OCI-LY7 (cell line): ENCODE measurements around the gene EGFL8. TPM values are rescaled to one million over a fixed set of nuclear protein-coding genes. Genes with fewer than 3 reads are reported as not detected.
"Not testable (repeated sequence)": the region's sequence is repeated elsewhere in the genome, so short reads cannot be mapped to it uniquely, and the experiment has no call there.

Experiments used
- BruUV-seq: library from RNA; stranded (reverse); fragments of 400-500 nt; replicated peaks from 2 replicates; lab custom pipeline; 2021; lab: Mats Ljungman, UMichigan
- CTCF ChIA-PET: fragments of 300-600 bp; sonication (Branson Sonifier 250); formaldehyde crosslinking; loops from one replicate; lab custom pipeline; 2022; ENCODE audit warnings: antibody characterized with exemption; ENCODE audit not compliant: unreplicated experiment; lab: Charles Lee
- POLR2A ChIA-PET: fragments of 300-600 bp; sonication (Branson Sonifier 250); formaldehyde crosslinking; loops from one replicate; lab custom pipeline; 2022; ENCODE audit warnings: antibody characterized with exemption; lab: Charles Lee
- DNase-seq: peaks from one replicate; pipeline ENCODE4 v3.0.0-alpha.2; 2015; ENCODE audit warnings: low spot score
- H2AFZ ChIP-seq: fragments of 200-600 bp; sonication (generic), shearing (Covaris generic); 2 replicates; pipeline ENCODE4 v1.6.1; 2014; ENCODE audit warnings: mild to moderate bottlenecking, antibody characterized with exemption, low read length, moderate library complexity
- H3K27ac ChIP-seq: fragments of 200-600 bp; sonication (generic); 2 replicates; pipeline ENCODE4 v1.5.1; 2014; ENCODE audit warnings: mixed run types, low read depth, mild to moderate bottlenecking, moderate library complexity, low read length, inconsistent platforms; ENCODE audit not compliant: poor library complexity, severe bottlenecking
- H3K36me3 ChIP-seq: fragments of 200-600 bp; sonication (generic); 2 replicates; pipeline ENCODE4 v1.6.1; 2014; ENCODE audit warnings: mild to moderate bottlenecking, antibody characterized with exemption, low read length, moderate library complexity, mixed read lengths; ENCODE audit not compliant: insufficient read depth
- H3K4me1 ChIP-seq: fragments of 200-600 bp; sonication (generic); 2 replicates; pipeline ENCODE4 v1.5.1; 2014; ENCODE audit warnings: mild to moderate bottlenecking, low read length; ENCODE audit not compliant: insufficient read depth, poor library complexity, severe bottlenecking
- H3K4me2 ChIP-seq: fragments of 200-600 bp; sonication (generic); 2 replicates; pipeline ENCODE4 v1.6.1; 2014; ENCODE audit warnings: mild to moderate bottlenecking, low read length
- H3K4me3 ChIP-seq: fragments of 200-600 bp; sonication (generic); 2 replicates; pipeline ENCODE4 v1.5.1; 2014; ENCODE audit warnings: mild to moderate bottlenecking, low read depth, low read length; ENCODE audit not compliant: poor library complexity, severe bottlenecking
- H3K79me2 ChIP-seq: fragments of 200-600 bp; sonication (generic); 2 replicates; pipeline ENCODE4 v1.6.1; 2016; ENCODE audit warnings: low read depth, mild to moderate bottlenecking, low read length, moderate library complexity, mixed read lengths; ENCODE audit not compliant: insufficient read depth
- H3K9me2 ChIP-seq: fragments of 200-600 bp; sonication (generic); 2 replicates; pipeline ENCODE4 v1.6.1; 2016; ENCODE audit warnings: mild to moderate bottlenecking, low read length, mixed read lengths; ENCODE audit not compliant: insufficient read depth
- H3K9me3 ChIP-seq: fragments of 200-600 bp; sonication (generic); 2 replicates; pipeline ENCODE4 v1.6.1; 2014; ENCODE audit warnings: mild to moderate bottlenecking, mixed run types, low read length, mixed read lengths
- H4K20me1 ChIP-seq: fragments of 200-600 bp; sonication (generic); 2 replicates; pipeline ENCODE4 v1.6.1; 2014; ENCODE audit warnings: mild to moderate bottlenecking, antibody characterized with exemption, low read length, moderate library complexity, mixed read lengths; ENCODE audit not compliant: insufficient read depth
- CTCF ChIP-seq: fragments of 200-600 bp; sonication (generic); conservative IDR thresholded peaks from 2 replicates; pipeline ENCODE4 v1.5.1; 2014; ENCODE audit warnings: mild to moderate bottlenecking, antibody characterized with exemption, low read length, moderate library complexity, mixed read lengths
- EZH2phosphoT487 ChIP-seq: fragments of 200-600 bp; sonication (generic); IDR thresholded peaks from 2 replicates; pipeline ENCODE4 v1.6.1; 2018; ENCODE audit warnings: low read depth, borderline replicate concordance, mild to moderate bottlenecking, mixed run types, antibody characterized with exemption, low read length, moderate library complexity, mixed read lengths
- intact Hi-C: fragments of 100-400 bp; cut with micrococcal nuclease; formaldehyde crosslinking; loops from one replicate; pipeline ENCODE4 v1.10.0; 2022; ENCODE audit not compliant: unreplicated experiment
- total RNA-seq, 2 experiments: library from RNA; depleted of rRNA in 1 of 2; stranded (reverse); fragments of >200 nt in 1 of 2; shearing (Covaris generic) in 1 of 2; gene quantifications; 2 replicates each; pipeline ENCODE4 v1.2.3, GENCODE V29; 2014 to 2022

Gene EGFL8
- total RNA-seq, 2 experiments from 2014 or later: 7.4 to 21.6 TPM

- no peaks in the 10 kb centered on the region for H3K9me2 ChIP-seq
- no peaks in the 10 kb centered on the region for H4K20me1 ChIP-seq
- no peak overlapping the region for H3K27ac ChIP-seq
- peaks cover 62% of the 10 kb centered on the region for H3K36me3 ChIP-seq
- POLR2A ChIA-PET: no interaction called here
- H3K9me3 ChIP-seq: no peaks in the 10 kb centered on the region
- BruUV-seq: no TSS peak
- H3K4me3 ChIP-seq: no peak overlapping the region
- H3K4me2 ChIP-seq: no peak overlapping the region
- peaks cover 38% of the 10 kb centered on the region for H3K4me1 ChIP-seq
- CTCF ChIA-PET: no interaction called here
- DNase-seq: no peak
- no peak overlapping the region for H2AFZ ChIP-seq
- H3K79me2 ChIP-seq: no peaks in the 10 kb centered on the region; the same call in 1 of the 2 replicates
- TF ChIP-seq CTCF: no peak
- TF ChIP-seq EZH2phosphoT487: no peak
- intact Hi-C loops: no loop called here
Observed at GRCh38 chr6:32183483-32184083, 19.2 kb downstream of the EGFL8 start.

GRCh38 chr6:32184084-32184640, 19.8 kb downstream of the EGFL8 start, which contains the start of gene AGER:
TSS of gene AGER (minus strand) at chr6:32184253. CDS start at chr6:32184222, 31 bp downstream.
- TF ChIP-seq EZH2phosphoT487 (no peak), CTCF (no peak)
- Histone ChIP-seq H3K36me3 (peaks cover 64% of the 10 kb centered on the region), H3K9me2 (no peaks in the 10 kb centered on the region), H3K4me3 (no peak within 1 kb of the TSS), H3K9me3 (no peaks in the 10 kb centered on the region), H2AFZ (no peak within 1 kb of the TSS), H3K79me2 (peaks cover 6% of the 10 kb centered on the region; the same call in 1 of the 2 replicates), H3K4me1 (peaks cover 40% of the 10 kb centered on the region), H3K4me2 (no peak within 1 kb of the TSS), H3K27ac (no peak within 1 kb of the TSS), H4K20me1 (no peaks in the 10 kb centered on the region)
- ChIA-PET POLR2A (no interaction called here), CTCF (no interaction called here)
- intact Hi-C loops: no loop called here
- no TSS peak for BruUV-seq
- no peak for DNase-seq

GRCh38 chr6:32185681-32186131, 21.3 kb downstream of the EGFL8 start:
- POLR2A ChIA-PET, H3K27ac ChIP-seq, H4K20me1 ChIP-seq, BruUV-seq, H3K9me3 ChIP-seq, DNase-seq, H2AFZ ChIP-seq, H3K4me3 ChIP-seq, H3K9me2 ChIP-seq, intact Hi-C loops, H3K4me2 ChIP-seq: not testable (repeated sequence)
- H3K79me2 ChIP-seq: peaks cover 12% of the 10 kb centered on the region; the same call in 1 of the 2 replicates
- CTCF ChIA-PET: interaction anchor here (0.7 kb wide), 1 partner anchor 287 kb away, joined by 6 read pairs; no protein-coding TSS in a partner anchor
- peaks cover 62% of the 10 kb centered on the region for H3K36me3 ChIP-seq
- H3K4me1 ChIP-seq: peaks cover 36% of the 10 kb centered on the region

GRCh38 chr6:32186151-32186840, 21.9 kb downstream of the EGFL8 start:
- peaks cover 56% of the 10 kb centered on the region for H3K36me3 ChIP-seq
- H3K79me2 ChIP-seq: peaks cover 17% of the 10 kb centered on the region; the same call in 1 of the 2 replicates
- H3K9me3 ChIP-seq, H3K4me3 ChIP-seq, CTCF ChIA-PET, POLR2A ChIA-PET, H3K9me2 ChIP-seq, H3K27ac ChIP-seq, DNase-seq, H2AFZ ChIP-seq, intact Hi-C loops, H4K20me1 ChIP-seq, BruUV-seq: not testable (repeated sequence)
- H3K4me1 ChIP-seq: peaks cover 42% of the 10 kb centered on the region
- H3K4me2 ChIP-seq: 0 out of 2 replicates have a peak overlapping the region, but pooled peaks have one; percentile 27
